Skin of body (tissue), 2 donors: ENCODE data around the gene NTRK3. TPM values are rescaled to one million over a fixed set of nuclear protein-coding genes. Genes with fewer than 3 reads are reported as not detected.

Source experiments
- DNase-seq: peaks from one replicate; lab custom pipeline; 2025; lab: John Stamatoyannopoulos, UW
- total RNA-seq: library from RNA; depleted of rRNA; stranded (reverse); fragments of >200 nt; gene quantifications from one replicate; pipeline ENCODE4 v1.2.3, GENCODE V29; 2014

The NTRK3 gene
- total RNA-seq, 1 donor from 2014 or later, result 7.2 TPM

DNA sequence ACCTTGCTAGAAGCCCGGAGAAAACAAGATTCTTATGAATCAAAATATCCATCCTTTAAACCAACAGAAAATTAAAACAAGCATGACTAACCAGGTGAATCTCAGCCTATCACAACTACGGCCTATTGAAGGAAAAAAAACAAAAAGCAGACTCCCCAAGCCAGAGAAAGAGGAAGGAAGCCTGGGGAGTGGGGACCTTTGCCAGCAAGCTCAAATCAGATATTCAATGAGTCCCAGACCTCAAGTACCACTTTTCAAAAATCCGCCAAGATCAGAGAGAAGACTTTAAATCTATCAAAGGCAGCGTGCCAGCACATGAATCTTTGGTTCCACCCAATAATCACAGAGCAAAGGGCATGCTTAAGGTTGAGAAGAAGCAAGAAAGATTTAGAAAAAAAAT lies 253.8 kb downstream of the NTRK3 start:
- DNase-seq, result no peak

DNA sequence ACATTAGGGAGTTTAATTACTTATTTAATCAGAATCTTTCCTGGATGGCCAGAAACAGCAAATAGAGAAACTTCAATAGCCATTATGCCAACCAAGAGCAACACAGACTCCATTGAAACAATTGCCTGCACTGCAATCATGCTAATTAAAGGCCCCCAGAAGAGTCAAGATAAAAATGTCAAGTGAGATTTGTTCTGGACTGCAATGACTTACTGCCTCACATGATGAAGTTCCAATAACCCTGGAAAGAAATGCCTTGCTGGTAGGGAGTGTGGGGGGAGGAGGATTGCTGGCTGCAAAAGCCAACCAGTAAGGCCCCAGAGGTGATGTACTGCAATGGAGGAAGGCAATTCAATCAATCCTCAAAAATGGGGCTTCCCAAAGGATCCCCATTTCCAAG lies 257.9 kb downstream of the NTRK3 start:
- DNase-seq, result no peak

DNA sequence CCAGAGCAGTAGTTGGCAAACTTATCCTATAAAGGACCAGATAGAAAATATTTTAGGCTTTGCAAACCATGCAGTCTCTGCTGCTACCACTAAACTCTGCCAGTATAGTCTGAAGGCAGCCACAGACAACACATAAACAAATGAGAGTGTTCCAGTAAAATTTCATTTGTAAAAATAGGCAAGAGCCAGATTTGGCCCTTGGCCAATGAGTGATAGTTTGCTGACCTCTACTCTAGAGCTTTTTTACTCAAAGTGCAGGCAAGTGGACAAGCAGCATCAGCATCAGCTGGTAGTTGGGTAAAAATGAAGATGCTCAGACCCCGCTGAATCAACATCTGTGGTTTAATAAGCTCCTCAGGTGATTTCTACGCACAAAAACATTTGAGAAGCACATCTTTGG lies 269.8 kb downstream of the NTRK3 start:
- DNase-seq, result no peak

DNA sequence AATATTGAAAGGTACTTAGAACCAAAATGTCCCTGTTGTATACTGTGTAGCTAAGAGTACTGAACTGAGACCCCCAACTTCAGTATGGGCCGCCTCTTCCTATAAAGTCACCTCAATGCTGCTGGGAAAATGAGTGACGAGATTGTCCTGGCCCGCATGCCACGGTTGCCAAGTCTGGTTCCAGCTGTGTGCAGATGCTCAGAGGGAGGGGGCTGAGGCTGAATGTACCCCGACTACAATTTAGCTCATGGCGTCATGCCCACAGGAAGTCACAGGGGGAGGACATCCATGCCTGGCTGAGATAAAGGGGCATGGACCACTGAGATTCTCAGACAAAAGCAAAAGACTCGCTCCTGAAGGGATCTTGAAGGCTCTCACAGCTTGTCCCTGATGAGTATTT lies 271.1 kb downstream of the NTRK3 start:
- no peak for DNase-seq

DNA sequence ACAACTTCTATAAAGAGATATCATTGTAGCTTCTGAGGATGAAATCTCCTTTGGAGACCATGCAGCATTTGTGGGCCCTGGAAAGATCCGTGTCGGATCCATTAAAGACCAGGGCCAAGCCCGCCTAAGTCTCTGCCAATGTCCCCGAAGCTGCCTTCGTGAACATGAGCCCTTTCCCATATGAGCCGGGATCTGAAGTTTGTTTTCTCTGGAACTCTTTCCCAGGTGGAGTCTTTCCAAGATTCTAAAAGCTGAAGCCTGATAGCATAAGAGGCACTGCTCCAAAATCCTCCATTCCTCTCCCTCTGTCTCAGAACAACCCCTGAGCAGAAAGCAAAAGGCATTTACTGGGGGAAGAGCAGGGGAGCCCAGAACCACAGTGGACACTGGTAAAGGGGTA lies 274.6 kb downstream of the NTRK3 start:
- DNase-seq, result peak; percentile 41

DNA sequence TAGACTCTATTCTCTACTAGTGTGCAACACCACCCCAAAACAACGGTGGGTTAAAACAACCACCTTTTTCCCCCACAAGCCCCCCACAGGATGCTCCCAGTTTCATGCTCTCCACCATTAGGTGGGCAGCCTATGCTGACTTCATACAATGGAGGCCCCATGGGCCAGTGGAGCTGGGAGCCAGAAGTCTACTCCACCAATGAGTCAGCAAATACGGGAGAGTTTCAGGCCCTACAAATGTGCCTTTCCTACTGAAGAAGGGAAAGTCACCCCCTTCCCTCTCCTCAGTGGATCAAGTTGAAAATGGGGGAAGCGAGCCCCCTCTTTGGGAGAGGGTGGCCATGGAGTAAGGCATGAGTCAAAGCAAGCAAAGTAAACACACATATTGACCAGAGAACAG lies 278.6 kb downstream of the NTRK3 start:
- DNase-seq, result no peak

DNA sequence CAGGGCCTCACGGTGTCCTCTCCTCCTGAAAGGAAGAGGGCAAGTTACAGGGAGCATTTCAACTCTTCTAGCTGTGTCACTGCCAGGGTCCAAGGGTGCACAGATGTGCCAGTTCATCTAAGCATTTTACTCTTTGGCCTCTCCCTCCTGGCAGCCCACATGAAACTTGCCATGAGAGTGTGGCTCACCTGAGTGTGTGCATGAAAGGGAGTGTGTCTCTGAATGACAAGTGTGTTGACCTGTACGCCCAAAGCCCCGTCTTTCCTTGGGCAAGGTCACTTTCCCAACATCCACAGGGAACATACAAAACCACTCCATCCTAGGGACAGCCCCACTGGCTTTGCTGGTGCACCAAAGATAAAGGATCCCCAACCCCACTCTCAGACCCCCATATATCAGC lies 280.0 kb downstream of the NTRK3 start:
- no peak for DNase-seq

DNA sequence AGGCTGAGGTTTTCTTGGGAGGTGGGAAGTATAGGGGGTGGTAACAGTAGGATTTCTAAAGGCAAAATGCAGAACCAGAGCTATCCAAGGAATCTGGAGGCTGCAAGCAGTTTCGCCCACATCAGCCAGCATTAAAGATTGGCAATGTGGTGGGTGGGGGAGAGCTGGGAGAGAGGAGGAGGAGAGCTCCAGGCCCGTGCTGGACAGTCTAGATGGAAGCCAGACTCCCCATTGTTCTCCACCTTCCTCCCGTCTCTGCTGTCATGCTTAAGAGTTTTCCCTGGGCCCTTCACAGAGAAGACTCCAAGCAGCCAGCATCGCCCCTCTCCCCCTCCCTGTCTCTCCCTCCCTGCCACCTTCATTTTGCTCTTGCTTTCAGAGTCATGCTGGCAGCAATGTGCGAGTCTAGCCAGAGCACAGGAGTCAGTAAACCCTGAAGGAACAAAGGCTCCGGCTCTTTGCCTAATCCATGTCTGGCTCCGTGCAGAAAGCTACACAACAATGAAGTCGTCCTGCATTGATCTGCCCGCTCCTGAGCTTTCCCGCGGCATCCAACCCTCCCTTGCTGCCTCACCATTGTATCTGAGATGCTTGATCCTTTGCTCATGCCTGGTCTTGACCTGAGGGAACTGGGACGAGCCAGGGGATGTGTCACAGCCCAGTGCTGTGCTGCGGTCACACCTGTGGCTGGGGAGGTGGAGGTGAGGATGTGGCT lies 282.9 kb downstream of the NTRK3 start:
- DNase-seq, result no peak

DNA sequence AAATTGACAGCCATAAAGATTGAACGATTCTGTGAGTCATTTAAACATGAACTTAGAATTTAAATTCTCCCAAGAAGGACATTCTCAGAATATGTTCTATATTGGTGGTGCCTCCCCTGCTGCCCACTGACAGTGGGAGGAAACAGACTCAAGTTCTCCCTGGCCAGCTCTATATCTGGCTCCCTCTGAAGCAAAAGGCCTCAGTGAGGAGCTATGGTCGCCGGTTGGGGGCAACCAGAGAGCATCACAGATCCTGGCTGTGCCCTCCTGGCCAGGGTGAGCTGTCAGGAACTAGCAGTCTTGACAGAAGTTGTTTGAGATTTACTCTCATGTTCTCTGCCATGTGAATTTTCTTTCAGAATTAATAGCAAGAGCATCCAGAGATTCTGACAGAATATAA lies 285.5 kb downstream of the NTRK3 start:
- DNase-seq, result no peak

DNA sequence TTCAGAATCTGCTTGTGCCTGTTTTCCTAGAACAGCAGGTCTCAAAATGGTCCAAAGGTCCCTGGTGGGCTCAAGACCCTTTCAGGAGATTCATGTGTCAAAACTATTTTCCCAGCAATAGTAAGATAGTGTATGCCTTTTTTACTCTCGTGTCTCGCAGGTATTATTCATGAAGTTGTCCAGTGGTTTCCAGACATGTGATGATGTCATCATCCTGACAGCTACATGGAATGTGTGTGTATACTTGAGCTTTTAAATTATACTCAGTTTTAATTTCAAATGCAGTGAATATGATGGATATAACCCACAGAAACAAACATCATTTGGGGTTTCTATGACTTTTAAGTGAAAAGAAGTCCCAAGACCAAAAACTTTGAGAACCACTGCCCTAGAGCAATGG lies 288.6 kb downstream of the NTRK3 start:
- DNase-seq, result no peak

DNA sequence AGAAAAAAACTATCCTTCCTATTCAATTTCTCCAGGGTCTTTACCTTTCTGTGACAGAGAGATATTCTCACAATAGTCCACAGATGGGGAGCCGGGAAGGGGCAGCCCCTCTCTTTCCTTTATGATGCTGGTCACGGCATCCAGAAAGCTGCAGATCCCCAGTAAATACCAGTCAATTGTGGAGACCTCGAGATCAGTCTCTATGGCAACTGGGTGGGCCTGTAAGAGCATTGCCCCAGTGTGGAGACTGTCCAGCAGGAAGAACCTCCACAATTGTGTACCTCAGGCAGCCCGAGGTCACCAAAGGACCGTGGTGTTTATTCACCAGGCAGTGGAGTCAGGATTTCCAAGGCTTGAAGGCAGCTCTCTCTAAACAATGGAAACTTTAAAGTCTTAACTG lies 291.2 kb downstream of the NTRK3 start:
- no peak for DNase-seq

DNA sequence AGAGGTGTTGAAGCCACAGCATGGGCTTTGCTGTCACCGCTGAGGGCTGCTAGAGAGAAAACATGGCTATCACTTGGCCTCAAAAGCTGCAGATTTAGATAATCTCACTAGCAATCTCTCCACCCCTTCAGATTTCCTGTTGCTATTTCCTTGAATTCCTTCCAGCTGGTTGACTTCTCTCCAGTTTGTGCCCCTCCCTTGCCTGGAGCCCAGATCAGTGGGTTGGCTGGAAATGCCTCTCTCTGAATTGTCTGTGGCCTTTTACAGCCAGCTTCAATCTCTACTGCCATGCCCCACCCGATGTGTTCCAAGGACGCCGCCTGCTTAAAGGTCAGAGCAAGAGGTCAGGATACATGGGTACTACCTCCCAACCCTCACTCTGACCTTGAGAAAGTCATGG lies 294.1 kb downstream of the NTRK3 start:
- DNase-seq, result no peak

DNA sequence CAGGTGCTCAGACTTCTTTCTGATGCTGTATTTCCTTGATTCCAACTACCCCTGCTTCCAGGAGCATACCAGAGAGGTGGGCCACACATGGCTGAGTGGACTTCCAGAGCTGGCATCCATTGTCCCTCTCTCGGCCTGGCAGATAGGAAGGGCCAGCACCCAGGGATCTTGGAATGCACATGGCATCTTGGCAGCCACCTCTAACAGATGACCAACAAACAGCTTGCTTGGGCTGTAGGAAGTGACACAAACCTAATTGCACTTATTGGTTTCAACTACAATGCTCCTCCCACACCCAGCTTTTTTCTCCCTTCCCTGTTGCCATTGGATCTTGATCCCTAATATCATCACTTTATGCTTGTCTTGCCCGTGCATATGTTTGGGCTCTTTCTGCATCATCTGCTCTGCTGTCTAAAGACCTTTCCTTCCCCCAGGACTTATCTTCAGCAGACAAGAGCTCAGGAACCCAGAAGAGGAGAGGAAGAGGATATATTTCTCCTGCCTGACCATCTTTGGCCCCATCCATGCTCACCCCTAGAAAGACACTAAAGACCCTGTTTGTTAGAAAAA lies 294.6 kb downstream of the NTRK3 start:
- DNase-seq, result no peak

DNA sequence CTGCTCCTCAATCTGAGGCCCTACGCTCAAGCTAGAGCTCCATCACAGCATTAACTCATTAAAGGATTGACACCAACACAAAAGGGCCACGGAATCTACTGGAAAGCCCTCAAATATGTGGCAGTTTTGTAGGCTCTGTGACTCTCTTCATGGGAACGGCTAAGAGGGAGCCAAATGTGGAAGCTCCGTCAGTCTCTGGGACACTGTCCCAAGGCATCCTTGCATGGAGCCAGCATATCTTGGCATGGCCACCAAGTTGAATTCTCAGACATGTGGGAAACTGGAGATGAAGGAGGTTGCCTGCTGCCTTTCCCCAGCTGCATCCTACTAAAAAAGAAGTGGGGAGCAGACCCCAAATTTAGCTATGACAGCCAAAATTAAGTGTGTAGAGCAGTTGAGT lies 296.9 kb downstream of the NTRK3 start:
- no peak for DNase-seq

DNA sequence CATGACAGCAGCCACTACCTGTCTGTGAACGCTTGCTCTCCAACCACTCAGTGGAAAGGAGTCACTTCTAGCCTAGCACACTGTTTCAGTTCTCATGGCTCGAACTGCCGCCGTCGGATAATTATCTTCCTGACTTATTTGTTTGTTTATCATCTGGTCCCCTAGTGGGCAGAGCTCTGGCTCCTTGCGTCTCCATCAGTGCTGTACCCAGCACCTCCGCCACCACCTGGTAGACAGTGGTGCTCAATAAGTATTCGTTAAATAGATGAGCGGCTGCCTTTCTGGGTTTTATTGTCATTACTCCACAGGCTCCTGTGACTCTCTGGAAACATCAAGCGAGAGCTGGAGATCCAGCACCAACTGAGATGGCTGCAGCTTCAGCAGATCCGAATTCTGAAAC lies 297.5 kb downstream of the NTRK3 start:
- DNase-seq, result no peak

DNA sequence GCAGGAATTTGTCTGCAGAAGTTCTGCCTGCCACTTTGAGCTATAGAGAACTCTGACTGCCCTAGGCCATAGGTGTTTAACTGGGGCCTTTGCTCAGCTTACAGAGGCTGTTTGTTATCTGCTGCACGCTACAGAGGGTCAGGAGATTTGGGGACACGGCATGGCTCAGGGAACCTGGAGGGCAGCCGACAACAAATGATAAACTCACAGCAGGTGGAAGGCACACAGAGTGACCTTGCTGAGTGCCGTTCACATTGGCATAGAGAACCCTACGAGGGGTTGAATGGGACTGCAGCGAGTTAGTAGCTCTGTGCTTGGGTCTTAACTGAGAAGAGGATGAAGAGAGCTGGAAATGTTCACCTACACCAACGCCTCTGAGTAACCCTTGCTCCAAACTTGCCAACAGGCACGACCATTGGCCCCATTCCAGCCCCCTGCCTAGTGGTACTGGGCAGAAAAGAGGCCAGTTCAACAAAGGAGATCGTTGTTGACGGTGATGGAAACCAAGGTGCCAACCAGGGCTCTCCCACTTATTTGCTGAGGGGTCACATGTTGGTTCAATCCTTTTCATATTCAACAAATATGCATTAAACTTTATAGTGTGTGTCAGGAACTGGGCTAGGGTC lies 301.1 kb downstream of the NTRK3 start:
- no peak for DNase-seq

DNA sequence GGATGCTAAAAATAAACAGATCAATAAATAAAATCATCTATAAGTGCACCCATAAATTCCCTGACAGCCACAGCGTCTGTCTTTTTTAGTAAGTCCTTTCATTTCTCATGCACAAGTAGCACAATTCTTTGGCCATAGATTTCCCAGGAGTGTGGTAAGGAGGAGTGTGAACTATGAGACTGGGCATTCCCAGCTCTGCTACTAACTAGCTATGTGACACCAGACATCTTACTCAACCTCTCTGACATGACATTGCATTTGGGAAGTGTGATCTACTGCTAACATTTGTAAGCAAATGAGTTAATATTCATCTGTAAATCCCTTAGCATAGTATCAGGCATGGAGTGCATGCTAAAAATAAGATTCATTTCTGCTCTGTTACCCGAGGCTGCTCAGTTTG lies 301.7 kb downstream of the NTRK3 start:
- DNase-seq, result no peak

DNA sequence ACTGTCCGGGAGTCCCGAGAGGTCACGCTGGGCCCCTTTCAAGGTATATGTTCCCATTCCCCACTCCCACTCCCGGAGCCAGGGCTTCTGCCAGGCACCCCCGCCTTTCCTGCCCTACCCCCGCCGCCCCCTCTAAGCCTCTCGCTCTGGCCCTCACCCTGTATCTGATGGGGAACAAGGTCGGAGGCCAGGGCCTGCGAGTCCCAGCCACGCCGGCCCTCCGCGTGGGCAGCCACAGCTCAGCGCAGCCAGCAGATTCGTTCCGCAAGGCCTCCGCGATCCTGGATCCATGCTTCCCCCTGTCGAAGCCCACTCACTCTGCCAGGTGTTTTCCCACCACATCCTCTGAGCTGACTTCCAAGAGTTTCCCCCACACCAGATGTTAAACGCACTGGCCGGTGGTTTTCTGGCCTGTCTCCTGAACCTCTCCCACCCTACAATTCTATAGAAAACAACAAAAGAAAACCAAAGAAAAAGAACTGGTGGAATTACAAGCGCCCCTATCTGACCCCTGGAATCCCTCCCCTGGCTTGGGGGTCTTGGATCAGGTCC lies 303.7 kb downstream of the NTRK3 start:
- no peak for DNase-seq

DNA sequence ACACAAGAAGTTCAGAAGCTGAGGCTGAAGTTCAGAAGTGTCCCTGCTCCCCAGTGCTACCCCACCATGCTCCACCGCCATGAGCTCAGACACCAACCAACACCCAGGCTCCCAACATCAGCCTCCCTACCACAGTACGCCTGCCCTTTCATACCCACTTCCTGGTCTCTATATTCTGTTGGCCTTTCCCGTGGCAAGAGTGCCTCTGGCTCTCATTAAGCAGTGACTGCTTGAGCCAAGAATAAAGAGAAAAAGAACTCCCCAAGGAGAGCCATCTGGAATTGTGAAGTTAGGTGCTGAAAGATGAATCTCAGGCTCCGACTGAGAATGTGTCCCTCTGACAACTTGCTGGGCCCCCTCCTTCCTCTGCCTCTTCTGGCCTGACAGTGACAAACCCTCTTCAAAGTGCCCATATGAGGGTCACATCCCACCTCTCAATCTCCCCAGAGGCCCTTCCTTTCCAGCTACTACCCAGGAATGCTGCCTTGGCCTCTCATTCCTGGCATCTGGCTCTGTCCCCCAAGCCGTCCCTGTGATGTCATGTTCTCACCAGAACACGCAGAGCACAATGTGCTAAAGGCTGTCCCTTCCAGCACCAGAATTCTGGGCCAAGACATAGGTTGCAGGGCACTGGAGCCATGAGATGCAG lies 306.8 kb downstream of the NTRK3 start:
- DNase-seq, result peak; percentile 46

DNA sequence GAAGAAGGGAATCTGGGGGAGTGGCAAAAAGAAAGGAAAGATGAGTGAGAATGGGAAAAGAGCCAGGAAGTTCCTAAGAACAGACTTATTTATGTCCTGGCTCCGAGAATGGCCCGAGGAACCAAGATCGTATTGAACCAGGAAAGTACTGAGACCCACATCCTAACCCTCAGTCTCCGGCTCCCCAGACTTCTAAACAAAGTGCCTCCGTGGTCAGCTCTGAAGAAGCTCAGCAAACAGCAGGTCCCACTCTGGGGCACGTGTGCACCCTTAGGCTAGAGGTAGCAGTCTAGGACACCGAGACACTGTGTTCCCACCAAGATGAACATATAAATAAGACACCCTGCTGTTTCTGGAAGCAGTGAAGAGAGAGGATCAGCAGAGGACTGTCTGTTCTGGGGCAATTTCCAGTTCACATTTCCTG lies 307.4 kb downstream of the NTRK3 start:
- DNase-seq, result peak; percentile 80

DNA sequence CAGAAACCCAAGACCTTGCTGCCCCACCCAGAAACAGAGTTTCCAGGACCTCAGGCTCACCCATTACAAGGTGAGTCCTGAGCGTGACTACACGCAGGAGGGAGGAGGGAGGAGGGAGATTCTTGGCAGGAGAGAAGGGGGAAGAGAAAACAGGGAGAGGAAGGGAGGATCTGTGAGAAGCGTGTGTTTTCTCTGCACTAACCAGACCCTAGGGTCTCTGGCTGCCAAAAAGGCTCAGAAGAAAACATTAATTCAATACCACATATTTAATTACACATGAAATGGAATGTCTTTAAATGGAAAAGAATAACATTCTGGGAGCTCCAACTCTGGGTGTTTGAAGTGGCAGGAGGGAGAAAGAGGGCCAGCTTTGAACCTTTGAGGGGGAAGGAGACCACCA lies 309.0 kb downstream of the NTRK3 start:
- DNase-seq, result peak; percentile 33

DNA sequence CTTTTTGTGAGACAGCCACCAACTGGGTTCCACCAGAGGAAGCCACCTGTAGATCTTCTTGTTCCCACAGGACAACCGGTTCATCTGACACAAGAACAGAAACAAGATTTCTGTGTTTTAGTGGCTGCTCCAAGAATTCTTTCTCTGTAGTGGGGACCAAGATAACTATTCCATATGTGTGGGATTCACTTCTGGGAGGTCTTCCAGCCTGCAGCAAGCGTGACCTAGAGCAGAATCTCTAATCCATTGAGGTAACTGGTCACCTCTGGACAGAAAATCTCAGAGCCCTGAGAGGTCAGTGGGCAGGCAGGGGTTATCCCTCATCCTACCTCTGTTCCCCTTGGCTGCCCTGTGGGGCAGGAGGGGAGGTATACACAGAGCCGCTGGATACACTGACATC lies 311.3 kb downstream of the NTRK3 start:
- DNase-seq, result no peak
